ENCODE results near the gene ZFP1.

ZFP1 gene

DNA sequence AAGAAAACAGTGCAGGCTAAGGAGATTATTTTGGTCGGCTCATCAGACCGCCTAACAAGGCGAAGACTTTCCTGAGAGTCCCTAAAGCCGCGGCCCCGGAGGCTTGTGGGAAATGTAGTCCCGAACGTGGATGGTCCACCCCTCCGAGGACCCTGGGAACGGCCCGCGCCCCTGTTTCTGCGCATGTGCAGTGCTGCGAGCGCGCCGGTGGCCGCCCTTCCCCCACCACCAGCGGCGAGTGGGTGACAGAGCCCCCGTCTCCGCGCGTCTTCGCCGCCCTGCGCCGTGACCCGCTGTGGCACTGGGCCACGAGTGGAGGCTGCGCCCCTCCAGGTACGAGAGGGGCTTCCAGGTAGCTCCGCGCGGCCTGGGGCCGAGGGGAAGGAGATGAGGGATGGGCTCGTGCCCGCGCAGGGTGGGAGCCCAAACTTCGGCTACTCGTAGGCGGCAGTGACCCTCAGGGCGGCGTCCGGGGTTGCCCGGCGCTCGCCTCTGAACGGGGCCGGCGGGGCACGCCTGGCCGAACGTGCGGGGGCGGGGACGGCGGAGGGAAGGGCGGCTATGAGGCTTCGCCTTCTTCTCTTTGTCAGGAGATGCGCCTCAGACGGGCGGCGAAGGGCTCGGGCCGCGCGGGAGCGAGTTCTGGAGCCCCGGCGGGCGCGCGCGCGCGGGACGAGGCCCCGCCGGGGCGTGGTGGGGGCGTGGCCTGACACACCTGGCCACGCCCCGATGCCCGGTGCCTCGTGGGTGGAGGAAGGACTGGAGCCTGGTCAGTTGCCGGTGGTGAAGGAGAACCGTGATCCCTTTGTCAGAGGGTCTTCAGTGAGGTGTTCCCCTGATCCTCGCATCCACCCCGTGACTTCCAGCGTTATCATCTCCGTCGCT, at the start of gene ZFP1:
Gene ZFP1 (plus strand): TSS at position 214 of the 885 bp plus-strand sequence. CDS start 4,428 bp downstream, outside the sequence.
- Mint-ChIP-seq H3K27me3 (no peaks in the 10 kb centered on the region), H3K4me1 (peaks cover 41% of the 10 kb centered on the region), H3K27ac (peak within 1 kb of the TSS; percentile 84), H3K36me3 (peaks cover 23% of the 10 kb centered on the region), H3K4me3 (peak within 1 kb of the TSS; percentile 90), H3K9me3 (peaks cover 11% of the 10 kb centered on the region)

DNA sequence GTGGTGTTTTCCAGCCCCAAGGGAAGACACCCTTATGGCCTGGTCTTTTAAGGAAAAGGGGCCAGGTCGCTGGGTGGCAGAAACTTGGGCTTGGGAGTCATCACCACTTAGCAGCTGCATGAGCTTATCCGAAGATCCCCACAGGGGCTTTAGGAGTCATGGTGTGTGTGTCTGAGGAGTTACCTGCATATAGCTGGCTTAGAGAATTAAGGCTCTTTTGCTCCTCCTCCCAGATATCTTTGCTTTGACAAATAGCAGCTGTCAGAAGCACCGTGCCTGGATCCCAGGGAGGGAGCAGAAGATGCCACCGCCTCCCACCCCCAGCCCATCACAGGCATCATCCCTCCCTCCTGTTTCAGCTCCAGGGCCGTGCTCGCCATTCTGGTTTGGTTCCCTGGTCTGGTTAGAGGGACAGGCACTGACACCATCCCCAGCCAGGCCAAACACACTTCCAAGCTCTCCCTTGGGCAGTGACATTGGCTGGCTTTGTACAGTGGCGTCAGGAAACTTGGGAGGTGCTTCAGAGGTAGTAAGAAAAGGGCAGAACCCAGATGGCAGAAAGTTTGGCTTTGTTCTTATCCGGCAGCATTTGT, 49.2 kb upstream of the ZFP1 start:
- Mint-ChIP-seq H3K4me1 (peaks cover 35% of the 10 kb centered on the region), H3K27ac (no peak overlapping the region), H3K4me3 (peak overlapping the region; percentile 42), H3K27me3 (no peaks in the 10 kb centered on the region), H3K9me3 (no peaks in the 10 kb centered on the region), H3K36me3 (peaks cover under 1% of the 10 kb centered on the region)

DNA sequence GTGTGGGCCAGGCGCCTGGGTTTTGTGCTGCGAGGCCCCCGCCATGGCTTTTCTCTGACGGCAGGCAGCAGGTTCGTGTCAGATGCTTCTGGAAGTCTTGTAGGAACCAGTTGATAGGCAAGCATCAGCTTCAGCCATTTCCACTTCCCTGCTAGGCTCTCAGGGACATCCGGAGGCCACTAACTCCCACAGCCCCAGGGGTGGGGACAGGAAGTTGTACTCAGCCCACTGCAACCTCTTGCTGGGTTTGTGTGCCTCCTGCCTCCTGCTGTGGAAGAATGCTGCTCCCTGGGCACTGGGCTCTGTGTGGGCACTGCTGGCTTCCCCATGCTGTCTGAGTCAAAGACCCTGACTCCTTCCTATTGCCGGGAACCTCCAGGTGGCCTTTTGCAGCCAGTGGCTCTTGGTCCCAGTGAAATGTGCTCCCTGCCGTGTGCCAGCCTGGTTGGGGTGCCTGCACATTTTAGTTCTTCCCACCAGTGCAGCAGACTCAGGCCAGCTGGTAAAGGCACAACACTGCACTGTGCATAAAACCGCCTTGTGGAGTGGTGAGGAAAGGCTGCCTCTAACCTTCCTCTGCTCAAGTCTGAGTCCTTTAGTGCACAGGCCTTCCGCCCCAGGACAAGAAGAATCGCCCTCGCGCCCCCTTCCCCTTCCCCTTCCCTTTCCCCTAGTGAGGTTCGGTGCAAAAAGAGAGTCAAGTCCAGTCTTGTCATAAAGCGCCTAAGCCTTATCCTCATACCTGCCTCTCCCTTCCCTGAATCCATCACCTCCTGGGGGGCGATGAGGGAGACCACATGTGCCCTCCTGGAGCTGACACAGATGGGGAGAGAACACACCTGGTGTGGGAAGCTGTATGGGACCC, 48.4 kb upstream of the ZFP1 start:
- peaks cover 35% of the 10 kb centered on the region for H3K4me1 Mint-ChIP-seq
- no peaks in the 10 kb centered on the region for H3K27me3 Mint-ChIP-seq
- no peaks in the 10 kb centered on the region for H3K9me3 Mint-ChIP-seq
- peak overlapping the region; percentile 41 for H3K27ac Mint-ChIP-seq
- no peak overlapping the region for H3K4me3 Mint-ChIP-seq
- peaks cover 2% of the 10 kb centered on the region for H3K36me3 Mint-ChIP-seq

DNA sequence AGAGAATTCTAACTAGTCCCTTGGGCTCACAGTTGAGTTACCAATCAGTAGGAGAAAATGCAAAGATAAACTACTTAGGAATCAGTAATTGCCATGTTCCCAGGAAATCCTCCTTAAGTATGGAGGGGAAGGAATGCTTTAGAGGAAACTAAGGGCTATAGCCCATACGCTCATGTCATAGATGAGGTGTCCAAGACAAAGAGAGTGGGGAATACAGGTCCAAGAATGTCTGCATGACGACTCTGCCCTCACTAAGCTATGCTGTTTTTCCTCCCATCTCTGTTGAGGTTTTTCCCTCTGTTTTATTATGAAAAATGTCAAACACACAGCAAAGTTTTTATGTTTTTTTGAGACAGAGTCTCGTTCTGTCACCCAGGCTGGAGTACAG, 47.7 kb upstream of the ZFP1 start:
- Mint-ChIP-seq H3K4me1 (peaks cover 35% of the 10 kb centered on the region), H3K4me3 (no peak overlapping the region), H3K9me3 (no peaks in the 10 kb centered on the region), H3K36me3 (peaks cover 2% of the 10 kb centered on the region), H3K27ac (peak overlapping the region; percentile 41), H3K27me3 (no peaks in the 10 kb centered on the region)

DNA sequence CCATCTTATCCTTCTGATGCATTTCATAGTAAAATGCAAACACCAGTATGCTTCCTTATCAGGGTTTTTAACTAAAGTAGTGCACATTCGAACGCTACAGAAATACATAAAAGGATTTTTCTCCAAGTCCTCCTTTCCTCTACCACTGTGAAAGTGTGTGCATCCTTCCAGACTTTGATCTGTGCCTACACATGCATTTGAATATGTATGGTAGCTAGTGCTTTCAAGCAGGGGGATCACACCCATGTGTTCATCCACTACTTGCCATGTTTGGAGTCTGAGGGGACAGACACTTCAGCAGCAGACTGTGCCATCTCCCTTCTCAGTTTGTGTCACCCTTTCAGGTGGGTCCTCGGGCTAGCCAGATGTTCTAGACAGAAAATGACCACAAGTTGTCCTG, 46.7 kb upstream of the ZFP1 start:
- Mint-ChIP-seq H3K27ac (no peak overlapping the region), H3K36me3 (peaks cover 2% of the 10 kb centered on the region), H3K9me3 (no peaks in the 10 kb centered on the region), H3K4me1 (peaks cover 32% of the 10 kb centered on the region), H3K4me3 (no peak overlapping the region), H3K27me3 (no peaks in the 10 kb centered on the region)

DNA sequence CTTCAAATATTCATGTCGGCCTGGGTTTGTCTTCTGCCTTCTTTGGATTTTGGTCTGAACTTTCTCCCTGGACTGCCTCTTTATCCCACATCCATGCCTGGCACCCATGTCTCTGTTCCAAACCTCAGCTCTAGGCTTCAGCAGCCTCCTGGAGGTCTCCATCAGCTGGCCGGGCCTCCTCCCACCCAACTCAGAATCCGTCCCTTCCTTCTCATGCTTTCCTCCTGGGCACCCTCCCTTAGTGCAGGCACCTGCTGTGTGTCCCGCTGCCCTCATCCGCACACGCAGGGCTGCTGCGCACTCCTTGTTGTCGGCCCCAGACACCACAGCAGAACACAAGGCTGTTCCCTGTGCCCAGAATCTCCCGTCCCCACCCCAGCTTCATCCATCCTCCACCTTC, 45.7 kb upstream of the ZFP1 start:
- no peaks in the 10 kb centered on the region for H3K9me3 Mint-ChIP-seq
- no peak overlapping the region for H3K4me3 Mint-ChIP-seq
- peaks cover 2% of the 10 kb centered on the region for H3K36me3 Mint-ChIP-seq
- H3K27ac Mint-ChIP-seq, result no peak overlapping the region
- no peaks in the 10 kb centered on the region for H3K27me3 Mint-ChIP-seq
- H3K4me1 Mint-ChIP-seq, result peaks cover 29% of the 10 kb centered on the region

DNA sequence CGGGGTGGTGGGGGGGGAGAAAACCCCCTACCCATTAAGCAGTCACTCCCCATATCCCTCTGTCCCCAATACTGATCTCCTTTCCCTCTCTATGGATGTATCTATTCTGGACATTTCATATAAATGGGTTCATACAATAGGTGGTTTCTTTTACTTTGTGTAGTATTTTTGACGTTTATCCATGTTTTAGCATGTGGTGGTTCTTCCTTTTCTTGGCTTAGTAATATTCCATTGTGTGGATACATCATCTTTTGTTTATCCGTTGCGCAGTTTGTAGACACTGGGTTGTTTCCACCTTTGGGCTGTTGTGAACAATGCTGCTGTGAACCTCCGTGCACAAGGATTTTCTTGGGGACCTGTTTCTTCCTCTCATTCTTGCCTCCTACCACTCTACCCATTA, 44.3 kb upstream of the ZFP1 start:
- no peaks in the 10 kb centered on the region for H3K9me3 Mint-ChIP-seq
- peaks cover 31% of the 10 kb centered on the region for H3K4me1 Mint-ChIP-seq
- H3K36me3 Mint-ChIP-seq, result peaks cover 2% of the 10 kb centered on the region
- H3K27ac Mint-ChIP-seq, result no peak overlapping the region
- H3K27me3 Mint-ChIP-seq, result no peaks in the 10 kb centered on the region
- no peak overlapping the region for H3K4me3 Mint-ChIP-seq

DNA sequence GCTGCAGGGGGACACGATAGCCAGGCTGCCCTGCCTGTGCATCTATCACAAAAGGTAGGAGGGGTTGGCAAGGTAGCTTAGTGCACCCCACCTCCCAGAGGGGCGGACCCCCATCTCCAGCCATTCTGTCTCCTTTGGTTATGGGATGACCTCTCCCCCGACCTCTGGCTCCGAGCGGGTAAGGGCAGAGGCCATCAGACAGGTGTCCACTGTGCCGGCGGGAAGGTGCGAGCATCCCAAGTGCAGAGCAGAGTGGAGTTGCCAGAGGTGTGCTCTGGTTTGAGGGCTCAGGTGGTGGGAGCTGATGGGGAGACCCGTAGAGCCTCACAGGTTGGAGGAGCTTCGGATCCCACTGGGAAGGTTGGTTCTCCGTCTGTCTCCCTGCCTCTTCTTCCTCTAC, 43.5 kb upstream of the ZFP1 start:
- H3K27ac Mint-ChIP-seq, result peak overlapping the region; percentile 8
- peaks cover 2% of the 10 kb centered on the region for H3K36me3 Mint-ChIP-seq
- no peak overlapping the region for H3K4me3 Mint-ChIP-seq
- peaks cover 31% of the 10 kb centered on the region for H3K4me1 Mint-ChIP-seq
- H3K27me3 Mint-ChIP-seq, result no peaks in the 10 kb centered on the region
- no peaks in the 10 kb centered on the region for H3K9me3 Mint-ChIP-seq

DNA sequence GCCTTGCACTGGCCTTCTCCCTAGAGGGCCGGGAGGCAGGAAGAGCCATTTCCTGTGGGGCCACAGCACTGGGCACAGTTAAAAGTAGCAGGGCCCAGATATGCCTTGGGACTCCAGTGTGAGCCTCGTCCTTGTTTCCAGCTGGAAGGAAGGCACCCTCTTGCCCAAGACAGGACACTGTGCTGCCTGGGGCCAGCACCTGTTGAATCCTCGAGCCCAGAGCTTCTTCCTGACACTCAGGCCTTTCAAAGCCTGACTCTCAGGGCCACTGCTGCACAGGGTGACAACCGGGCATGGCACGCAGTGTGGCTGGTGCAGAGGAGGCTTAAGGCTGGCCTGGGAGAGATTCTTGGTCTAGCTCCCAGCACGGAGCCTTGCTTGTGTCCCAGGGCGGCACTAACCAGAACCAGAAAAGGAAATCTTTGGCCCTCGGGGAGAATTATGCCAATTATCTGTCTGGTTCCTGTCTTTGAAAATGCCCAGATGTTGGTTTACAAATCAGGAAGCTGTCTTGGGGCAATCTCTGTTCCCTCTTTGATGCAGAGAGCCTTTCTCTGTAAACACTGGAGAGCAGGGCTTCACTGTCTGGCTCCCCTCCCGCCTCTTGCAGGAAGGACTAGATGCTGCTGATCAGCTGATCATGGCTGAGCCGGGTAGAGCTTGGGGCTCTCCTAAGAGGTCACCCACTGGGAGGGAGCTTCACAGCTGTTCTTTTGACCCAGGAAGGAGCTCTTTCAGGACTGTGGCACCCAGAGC, 42.8 kb upstream of the ZFP1 start:
- Mint-ChIP-seq H3K4me1 (peaks cover 31% of the 10 kb centered on the region), H3K27me3 (no peaks in the 10 kb centered on the region), H3K4me3 (no peak overlapping the region), H3K36me3 (peaks cover 2% of the 10 kb centered on the region), H3K27ac (peak overlapping the region; percentile 8), H3K9me3 (no peaks in the 10 kb centered on the region)

DNA sequence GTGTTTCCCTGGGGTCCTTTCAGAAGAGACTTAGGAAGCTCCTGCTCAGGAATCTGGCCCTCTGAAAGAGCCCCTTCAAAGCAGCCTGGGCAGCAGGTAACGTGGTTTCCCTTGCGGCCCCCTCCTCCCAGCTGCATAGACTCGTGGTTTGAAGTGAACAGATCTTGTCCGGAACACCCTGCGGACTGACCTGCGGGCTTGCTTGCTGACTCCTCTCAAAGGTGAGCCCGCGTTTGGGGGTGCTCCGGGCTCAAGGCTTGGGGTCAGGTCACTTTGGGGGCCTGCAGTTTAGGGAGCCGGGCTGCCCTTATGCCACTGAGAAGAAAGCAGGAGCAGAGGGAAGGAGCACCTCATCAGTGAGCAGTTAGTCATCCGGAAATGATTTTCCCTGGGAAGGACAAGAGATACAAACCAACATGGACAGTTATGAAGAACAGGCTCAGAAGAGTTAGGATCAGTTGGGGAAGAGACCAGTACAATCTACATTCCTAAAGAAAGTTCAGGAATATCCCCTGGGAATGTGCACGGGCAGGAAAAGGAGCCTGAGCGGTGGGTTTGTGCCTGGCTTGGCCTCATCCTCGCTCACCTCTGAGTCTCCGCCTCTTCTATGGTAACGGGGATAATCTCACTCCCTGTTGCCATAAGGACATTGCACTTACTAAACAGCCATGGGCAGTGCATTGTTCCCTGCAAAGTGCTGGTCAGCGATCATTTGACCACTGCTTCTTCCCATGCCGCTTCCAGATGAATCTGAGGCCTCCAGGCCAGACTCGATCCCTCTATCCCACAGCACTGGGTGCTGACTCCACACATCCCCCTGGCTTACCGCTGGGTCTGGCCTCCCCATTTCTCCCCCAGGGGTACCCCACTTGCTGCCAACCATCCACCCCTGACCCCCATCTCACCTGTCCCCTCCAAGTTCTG, 41.7 kb upstream of the ZFP1 start:
- H3K36me3 Mint-ChIP-seq, result peaks cover 2% of the 10 kb centered on the region
- no peaks in the 10 kb centered on the region for H3K9me3 Mint-ChIP-seq
- no peak overlapping the region for H3K4me3 Mint-ChIP-seq
- H3K27ac Mint-ChIP-seq, result peak overlapping the region; percentile 51
- peaks cover 33% of the 10 kb centered on the region for H3K4me1 Mint-ChIP-seq
- peaks cover 1% of the 10 kb centered on the region for H3K27me3 Mint-ChIP-seq

DNA sequence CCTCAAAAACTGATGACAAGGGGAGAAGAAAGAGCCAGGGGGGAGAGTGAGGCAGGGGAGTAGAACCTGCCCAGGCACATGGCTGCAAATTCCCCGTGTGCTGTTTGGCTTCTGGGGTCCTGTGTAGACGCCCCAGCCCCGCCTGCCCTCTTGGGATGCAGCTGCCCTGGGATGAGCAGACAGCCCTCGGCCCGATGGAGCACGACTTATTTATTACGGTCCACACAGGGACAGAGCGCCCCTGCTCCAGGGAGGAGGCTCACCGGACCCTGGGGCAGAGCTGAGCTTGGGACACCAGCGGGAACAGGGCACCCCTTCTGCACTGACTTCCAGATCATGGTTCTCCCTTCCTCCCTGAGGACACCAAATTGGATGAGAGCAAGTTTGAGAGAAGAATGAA, 40.8 kb upstream of the ZFP1 start:
- Mint-ChIP-seq H3K36me3 (peaks cover 2% of the 10 kb centered on the region), H3K4me3 (no peak overlapping the region)

DNA sequence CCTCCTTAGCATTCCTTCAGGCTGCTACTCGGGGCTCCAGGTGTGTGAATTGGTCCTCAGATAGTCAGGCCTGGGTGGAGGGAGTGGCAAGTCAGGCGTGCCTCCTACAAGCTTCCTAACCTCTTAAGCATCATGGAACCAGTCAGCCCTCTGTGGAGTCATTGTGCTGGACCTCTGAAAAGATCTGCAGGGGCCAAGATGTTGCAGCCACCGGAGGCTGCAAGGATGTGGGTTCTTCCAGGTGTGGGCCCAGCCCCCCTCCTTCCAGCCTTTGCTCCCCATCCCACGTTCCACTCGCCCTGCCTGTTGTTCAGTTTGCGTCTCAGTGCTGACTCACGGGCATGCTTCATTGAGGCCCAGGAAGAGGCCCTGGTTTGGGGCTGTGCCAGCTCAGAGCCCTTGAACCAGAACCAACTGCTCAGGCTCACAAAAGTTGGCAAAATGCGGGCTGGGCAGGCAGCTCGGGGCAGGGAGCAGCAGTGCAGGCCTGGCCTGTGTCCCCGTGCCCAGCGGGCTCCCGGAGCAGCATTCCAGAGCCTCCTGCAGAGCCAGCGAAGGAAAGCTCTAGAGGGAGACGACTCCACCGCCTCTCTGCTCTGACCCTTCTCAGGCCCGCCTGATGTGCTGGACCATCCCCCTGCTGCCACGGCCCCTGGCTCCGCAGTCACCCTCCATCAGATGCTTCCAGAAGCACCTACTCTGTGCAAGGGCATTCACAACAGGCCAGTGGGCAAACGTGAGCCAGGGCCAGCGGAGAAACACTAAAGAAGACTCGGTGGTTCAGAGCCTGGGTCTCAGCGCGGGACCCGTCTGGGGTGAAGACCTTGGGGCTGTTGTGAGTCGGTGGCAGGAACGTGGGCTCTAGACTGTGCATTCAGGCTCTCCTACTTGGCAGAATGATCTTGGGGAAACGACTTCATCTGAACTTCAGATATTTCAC, 39.3 kb upstream of the ZFP1 start:
- Mint-ChIP-seq H3K27me3 (peaks cover 5% of the 10 kb centered on the region), H3K4me1 (peaks cover 29% of the 10 kb centered on the region), H3K36me3 (peaks cover 2% of the 10 kb centered on the region), H3K4me3 (peak overlapping the region; percentile 53), H3K9me3 (no peaks in the 10 kb centered on the region), H3K27ac (peak overlapping the region; percentile 52)

More for the DNA sequence above, 40.8 kb upstream of the ZFP1 start:
- H3K27ac Mint-ChIP-seq, result no peak overlapping the region
- no peaks in the 10 kb centered on the region for H3K9me3 Mint-ChIP-seq
- peaks cover 29% of the 10 kb centered on the region for H3K4me1 Mint-ChIP-seq
- H3K27me3 Mint-ChIP-seq, result peaks cover 4% of the 10 kb centered on the region

DNA sequence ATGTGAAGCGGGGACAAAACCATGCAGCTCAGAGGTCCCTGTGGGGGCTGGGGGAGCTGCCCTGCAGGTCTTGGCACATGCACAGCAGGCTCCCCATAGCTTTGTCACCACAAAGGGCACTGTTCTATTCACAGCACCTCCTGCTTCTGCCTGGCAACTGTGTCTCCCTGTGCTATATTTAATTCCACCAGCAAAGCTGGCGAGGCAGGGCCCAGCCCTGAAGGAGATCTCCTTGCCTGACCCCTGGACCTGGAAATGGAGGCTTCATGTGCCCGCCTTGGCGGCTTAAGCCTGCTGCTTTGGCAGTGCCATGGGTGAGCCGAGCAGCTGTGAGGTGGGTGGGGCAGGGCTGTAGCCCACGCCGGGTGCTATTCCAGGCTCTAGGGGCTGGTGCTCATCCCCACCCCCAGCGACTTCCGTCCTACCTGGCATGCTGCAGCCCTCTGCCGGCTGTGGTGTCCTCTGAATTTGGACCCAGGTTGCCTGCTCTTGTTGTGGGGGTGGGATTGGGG, 38.5 kb upstream of the ZFP1 start:
- peak overlapping the region; percentile 52 for H3K27ac Mint-ChIP-seq
- H3K27me3 Mint-ChIP-seq, result peaks cover 5% of the 10 kb centered on the region
- H3K9me3 Mint-ChIP-seq, result no peaks in the 10 kb centered on the region

More for the DNA sequence above, 38.5 kb upstream of the ZFP1 start:
- Mint-ChIP-seq H3K4me1 (peaks cover 29% of the 10 kb centered on the region), H3K4me3 (peak overlapping the region; percentile 49), H3K36me3 (no peaks in the 10 kb centered on the region)

All from activated naive CD4-positive, alpha-beta T cell treated with anti-CD3 and anti-CD28 coated beads, Interleukin-2, amount 50 U/mL, for 24 hours (primary cell).